Mucosa of descending colon (tissue), 3 donors: ENCODE measurements around the gene SKAP2. TPM values are rescaled to one million over a fixed set of nuclear protein-coding genes. Genes with fewer than 3 reads are reported as not detected.

Experiments used
- ATAC-seq: fragments of 200-7000 bp; cut with Tn5 transposase; one replicate; pipeline ENCODE4 v1.9.1; 2020; ENCODE audit warnings: mild to moderate bottlenecking, moderate library complexity
- DNase-seq, 3 donors: peaks; one replicate each; pipeline ENCODE4 v3.0.0-alpha.2; 2020
- H3K36me3 ChIP-seq: fragments of 200-600 bp; one replicate; pipeline ENCODE4 v1.8.0; 2021; ENCODE audit warnings: low read depth, mild to moderate bottlenecking
- H3K4me1 ChIP-seq: fragments of 200-600 bp; one replicate; pipeline ENCODE4 v1.8.0; 2021; ENCODE audit warnings: low read depth, mild to moderate bottlenecking
- H3K4me3 ChIP-seq: fragments of 200-600 bp; one replicate; pipeline ENCODE4 v1.8.0; 2021; ENCODE audit warnings: mild to moderate bottlenecking
- H3K9me3 ChIP-seq: fragments of 200-600 bp; one replicate; pipeline ENCODE4 v1.8.0; 2021; ENCODE audit warnings: mild to moderate bottlenecking
- CTCF ChIP-seq: fragments of 200-600 bp; IDR thresholded peaks from one replicate; pipeline ENCODE4 v1.8.0; 2022; ENCODE audit warnings: antibody characterized with exemption, mild to moderate bottlenecking
- intact Hi-C, 2 donors: fragments of 100-400 bp; cut with DNase I in 1 of 2; cut with micrococcal nuclease in 1 of 2; formaldehyde crosslinking; loops; one replicate each; pipeline versions ENCODE4 v1.11.0 to v1.11.1; 2022; cut with DNase I, micrococcal nuclease
- total RNA-seq, 3 donors: library from RNA; stranded (reverse); fragmentation: NEBNext Ultra II Directional in 2 of 3; extraction: Animal tissue kit (Norgen Biotek cat#: 25700) in 2 of 3; gene quantifications; one replicate each; pipeline versions ENCODE4 v1.2.1 to v1.2.4, GENCODE V29; 2021 to 2023
- donor health status: DM: no; HTN: no; CAD: no; lungs with moderate emphysema.
- donor health status: DM: no; HTN: no; CAD: no.
- donor health status: DM: no; HTN: yes; CAD: no.

The SKAP2 gene
- total RNA-seq, 3 donors from 2014 or later, result 36.5 to 51.7 (median 40.3) TPM

- no peaks in the 10 kb centered on the region for H3K4me1 ChIP-seq
- no peak for ATAC-seq
- intact Hi-C loops, result no loop called here
Observed at GRCh38 chr7:26789481-26790184, 74.8 kb downstream of the SKAP2 start.

GRCh38 chr7:26787701-26788100 lies 76.7 kb downstream of the SKAP2 start:
- ATAC-seq (no peak), DNase-seq (no peak)
- H3K9me3 ChIP-seq, result no peaks in the 10 kb centered on the region
- intact Hi-C loops, result no loop called here
- no peaks in the 10 kb centered on the region for H3K4me1 ChIP-seq
- H3K36me3 ChIP-seq, result no peaks in the 10 kb centered on the region
- H3K4me3 ChIP-seq, result no peak overlapping the region
- TF ChIP-seq CTCF, result no peak

More at GRCh38 chr7:26789481-26790184, 74.8 kb downstream of the SKAP2 start:
- DNase-seq, result no peak
- H3K36me3 ChIP-seq, result no peaks in the 10 kb centered on the region
- TF ChIP-seq CTCF, result no peak
- H3K4me3 ChIP-seq, result no peak overlapping the region
- H3K9me3 ChIP-seq, result no peaks in the 10 kb centered on the region

GRCh38 chr7:26784118-26784517 lies 80.3 kb downstream of the SKAP2 start:
- Histone ChIP-seq H3K4me1 (no peaks in the 10 kb centered on the region), H3K9me3 (no peaks in the 10 kb centered on the region), H3K36me3 (no peaks in the 10 kb centered on the region), H3K4me3 (no peak overlapping the region)
- no peak for ATAC-seq
- DNase-seq, result no peak
- no peak for TF ChIP-seq CTCF
- intact Hi-C loops, result no loop called here

GRCh38 chr7:26782501-26782900 lies 81.9 kb downstream of the SKAP2 start:
- no peak overlapping the region for H3K4me3 ChIP-seq
- TF ChIP-seq CTCF, result no peak
- no peaks in the 10 kb centered on the region for H3K4me1 ChIP-seq
- no peak for ATAC-seq
- DNase-seq, result no peak
- H3K9me3 ChIP-seq, result no peaks in the 10 kb centered on the region
- intact Hi-C loops, result no loop called here
- no peaks in the 10 kb centered on the region for H3K36me3 ChIP-seq

GRCh38 chr7:26779978-26780595 lies 84.3 kb downstream of the SKAP2 start:
- ATAC-seq (no peak), DNase-seq (no peak)
- intact Hi-C loops, result no loop called here
- H3K36me3 ChIP-seq, result no peaks in the 10 kb centered on the region
- no peaks in the 10 kb centered on the region for H3K4me1 ChIP-seq
- no peaks in the 10 kb centered on the region for H3K9me3 ChIP-seq
- no peak overlapping the region for H3K4me3 ChIP-seq
- no peak for TF ChIP-seq CTCF
